ENCODE measurements around the gene HOXA9.

GRCh38 chr7:27165089-27165995, at the start of gene HOXA9:
- TF ChIP-seq CTCF (IDR thresholded peaks at IDR 0.05) (no peak), POLR2A (IDR thresholded peaks at IDR 0.05) (no peak), POLR2AphosphoS5 (IDR thresholded peaks at IDR 0.05) (no peak)

Data from stomach (tissue), 4 donors.